ENCODE measurements around the gene DUSP1. TPM values are rescaled to one million over a fixed set of nuclear protein-coding genes. Genes with fewer than 3 reads are reported as not detected.

Gene DUSP1
- total RNA-seq, 1 experiment from 2014 or later, result 594 TPM

- H3K4me1 Mint-ChIP-seq (ENCODE audit: insufficient read depth, unreplicated experiment), result peaks cover 44% of the 10 kb centered on the region
- no peaks in the 10 kb centered on the region for H3K9me3 Mint-ChIP-seq (ENCODE audit: unreplicated experiment)
- H3K36me3 Mint-ChIP-seq (ENCODE audit: insufficient read depth, unreplicated experiment), result peaks cover 13% of the 10 kb centered on the region
- CTCF ChIA-PET, result interaction anchor here (0.6 to 4.3 kb wide), 13 partner anchors 8 to 597 kb away, joined by 3 to 51 read pairs (median 5); partner anchors contain the start of genes DUSP1 and RPL26L1
- TF ChIP-seq CTCF (IDR thresholded peaks at IDR 0.05; ENCODE audit: unreplicated experiment), result no peak
- intact Hi-C loops (cut with micrococcal nuclease), result loop anchor here (5.0 kb wide), 2 partner anchors 170 to 200 kb away; no protein-coding TSS in a partner anchor
- no TSS peak for BruUV-seq (replicated peaks)
- peak overlapping the region; percentile 99 for H3K27ac Mint-ChIP-seq (ENCODE audit: low read depth, unreplicated experiment)
- no peak for DNase-seq (ENCODE audit: unreplicated experiment)
- POLR2A ChIA-PET, result interaction anchor here (0.8 to 5.2 kb wide), 27 partner anchors 8 to 325 kb away, joined by 3 to 287 read pairs (median 8); partner anchors contain the start of genes ATP6V0E1, DUSP1 and ERGIC1
- no peak overlapping the region for H3K4me3 Mint-ChIP-seq (ENCODE audit: unreplicated experiment)
- no peaks in the 10 kb centered on the region for H3K27me3 Mint-ChIP-seq (ENCODE audit: insufficient read depth, unreplicated experiment)
Observed at GRCh38 chr5:172732201-172732865, 38.7 kb downstream of the DUSP1 start.

- H3K27ac Mint-ChIP-seq (ENCODE audit: low read depth, unreplicated experiment), result peak overlapping the region; percentile 99
- H3K27me3 Mint-ChIP-seq (ENCODE audit: insufficient read depth, unreplicated experiment), result no peaks in the 10 kb centered on the region
- ChIA-PET CTCF (interaction anchor here (0.6 to 4.3 kb wide), 9 partner anchors 9 to 552 kb away, joined by 3 to 51 read pairs (median 21); partner anchors contain the start of genes DUSP1 and RPL26L1), POLR2A (interaction anchor here (0.8 to 5.2 kb wide), 10 partner anchors 9 to 326 kb away, joined by 3 to 287 read pairs (median 11); partner anchors contain the start of gene DUSP1)
- no peak for DNase-seq (ENCODE audit: unreplicated experiment)
- no peaks in the 10 kb centered on the region for H3K9me3 Mint-ChIP-seq (ENCODE audit: unreplicated experiment)
- intact Hi-C loops (cut with micrococcal nuclease), result loop anchor here (5.0 kb wide), 2 partner anchors 171 to 201 kb away; no protein-coding TSS in a partner anchor
- BruUV-seq (replicated peaks), result TSS peak; percentile 41
- no peak for TF ChIP-seq CTCF (IDR thresholded peaks at IDR 0.05; ENCODE audit: unreplicated experiment)
- peak overlapping the region; percentile 57 for H3K4me3 Mint-ChIP-seq (ENCODE audit: unreplicated experiment)
- peaks cover 13% of the 10 kb centered on the region for H3K36me3 Mint-ChIP-seq (ENCODE audit: insufficient read depth, unreplicated experiment)
- peaks cover 44% of the 10 kb centered on the region for H3K4me1 Mint-ChIP-seq (ENCODE audit: insufficient read depth, unreplicated experiment)
Observed at GRCh38 chr5:172731680-172732074, 39.3 kb downstream of the DUSP1 start.

DNA sequence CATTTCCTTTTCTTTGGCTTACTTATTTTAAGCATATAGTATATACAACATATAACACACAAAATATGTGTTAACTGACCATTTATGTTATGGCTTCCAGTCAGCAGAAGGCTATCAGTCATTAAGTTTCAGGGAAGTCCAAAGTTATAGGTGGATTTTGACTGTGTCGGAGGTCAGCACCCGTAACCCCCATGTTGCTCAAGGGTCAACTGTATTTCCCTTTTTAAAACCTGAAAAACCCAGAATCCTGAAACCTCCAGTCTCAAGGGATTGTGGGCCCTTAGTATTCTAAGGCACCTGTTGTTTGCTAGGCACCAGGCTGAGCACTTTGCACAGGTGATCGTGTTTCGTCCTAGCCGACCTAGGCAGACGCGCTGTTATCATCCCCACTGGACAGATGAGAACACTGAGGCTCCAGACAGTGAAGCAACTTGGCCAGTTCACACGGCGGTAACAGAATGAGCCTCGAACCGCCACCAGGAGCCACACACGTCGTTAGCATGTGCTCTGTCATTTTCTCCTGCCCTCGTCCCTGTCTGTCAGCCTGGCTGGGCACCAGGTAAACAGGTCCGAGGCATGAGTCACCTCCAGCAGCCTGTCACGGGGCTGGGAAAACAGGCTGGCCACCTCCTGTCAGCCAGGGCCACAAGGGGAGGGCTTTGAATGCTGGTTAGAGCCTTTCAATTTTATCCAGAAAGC lies 39.9 kb downstream of the DUSP1 start:
- peak overlapping the region; percentile 99 for H3K27ac Mint-ChIP-seq (ENCODE audit: low read depth, unreplicated experiment)
- peak overlapping the region; percentile 57 for H3K4me3 Mint-ChIP-seq (ENCODE audit: unreplicated experiment)
- peaks cover 13% of the 10 kb centered on the region for H3K36me3 Mint-ChIP-seq (ENCODE audit: insufficient read depth, unreplicated experiment)
- intact Hi-C loops (cut with micrococcal nuclease), result loop anchor here (5.0 kb wide), 2 partner anchors 171 to 201 kb away; no protein-coding TSS in a partner anchor
- POLR2A ChIA-PET, result interaction anchor here (0.9 to 5.2 kb wide), 6 partner anchors 10 to 200 kb away, joined by 3 to 287 read pairs (median 7); partner anchors contain the start of gene DUSP1
- H3K4me1 Mint-ChIP-seq (ENCODE audit: insufficient read depth, unreplicated experiment), result peaks cover 44% of the 10 kb centered on the region
- no peaks in the 10 kb centered on the region for H3K27me3 Mint-ChIP-seq (ENCODE audit: insufficient read depth, unreplicated experiment)
- peak; percentile 89 for DNase-seq (ENCODE audit: unreplicated experiment)
- TF ChIP-seq CTCF (IDR thresholded peaks at IDR 0.05; ENCODE audit: unreplicated experiment), result no peak
- BruUV-seq (replicated peaks), result no TSS peak
- H3K9me3 Mint-ChIP-seq (ENCODE audit: unreplicated experiment), result no peaks in the 10 kb centered on the region
- CTCF ChIA-PET, result interaction anchor here (0.7 to 4.3 kb wide), 8 partner anchors 9 to 201 kb away, joined by 3 to 35 read pairs (median 8); partner anchors contain the start of gene DUSP1

Data from MCF 10A (cell line).